NCI-H774 (cell line): ENCODE data around the gene CMSS1.

Experiments
- DNase-seq: peaks from one replicate; lab custom pipeline; 2025; lab: John Stamatoyannopoulos, UW

Gene CMSS1

GRCh38 chr3:99960123-99960878 is 142.6 kb downstream of the CMSS1 start:
- DNase-seq: no peak

GRCh38 chr3:99960941-99961340 is 143.3 kb downstream of the CMSS1 start:
- DNase-seq: no peak

DNA sequence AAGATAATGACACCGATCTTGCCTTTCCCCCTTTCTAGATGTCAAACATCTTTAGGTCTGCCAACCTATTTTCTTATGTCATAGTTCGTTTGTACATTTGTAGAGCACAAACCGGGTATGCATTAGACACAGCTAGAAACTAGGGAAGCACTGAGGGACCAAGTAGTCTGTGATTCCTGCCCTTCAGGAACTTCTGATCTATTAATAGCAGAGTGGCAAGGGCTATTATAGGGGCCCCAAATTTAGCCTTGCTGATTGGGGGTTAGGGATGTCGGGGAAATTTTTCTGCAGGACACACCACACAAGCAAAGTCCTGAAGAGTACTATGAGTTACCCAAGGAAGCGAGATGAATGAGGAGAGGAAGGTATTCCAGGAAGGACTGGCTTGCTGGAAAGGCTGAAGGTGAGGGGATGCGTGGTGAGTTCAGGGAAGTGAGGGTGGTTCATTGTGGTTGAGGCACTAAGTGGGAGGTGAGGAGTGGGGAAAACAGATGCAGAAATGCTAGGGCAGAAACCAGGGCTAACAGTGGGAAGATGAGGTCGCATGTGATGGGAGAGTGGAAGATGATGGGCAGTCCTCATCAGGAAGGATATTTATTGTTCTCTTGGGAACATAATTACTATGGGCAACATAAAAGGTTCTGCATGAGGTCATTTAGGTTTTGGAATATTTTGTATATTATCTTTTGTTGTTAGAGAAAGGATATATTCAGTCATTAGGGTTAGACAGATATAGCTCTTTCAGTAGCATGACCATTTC is 144.3 kb downstream of the CMSS1 start:
- DNase-seq: no peak

DNA sequence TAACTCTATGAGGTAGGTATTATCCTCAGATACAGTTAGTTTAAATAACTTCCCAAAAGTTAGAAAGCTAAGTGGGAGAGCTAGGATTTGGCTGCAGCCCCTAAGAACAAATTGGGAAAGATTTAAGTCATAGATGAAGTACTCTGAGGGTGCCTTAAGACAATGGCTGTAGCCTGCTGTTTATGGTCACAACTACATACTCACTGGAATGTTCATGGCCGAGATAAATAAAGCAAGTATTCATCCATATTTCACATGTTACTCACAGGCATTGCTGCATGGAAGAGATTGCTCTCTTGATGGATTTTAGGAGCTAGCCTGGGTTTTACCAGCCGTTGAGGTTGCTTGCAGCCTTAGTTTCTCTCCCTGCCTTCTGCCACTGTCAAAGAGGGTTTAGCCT is 145.0 kb downstream of the CMSS1 start:
- no peak for DNase-seq

DNA sequence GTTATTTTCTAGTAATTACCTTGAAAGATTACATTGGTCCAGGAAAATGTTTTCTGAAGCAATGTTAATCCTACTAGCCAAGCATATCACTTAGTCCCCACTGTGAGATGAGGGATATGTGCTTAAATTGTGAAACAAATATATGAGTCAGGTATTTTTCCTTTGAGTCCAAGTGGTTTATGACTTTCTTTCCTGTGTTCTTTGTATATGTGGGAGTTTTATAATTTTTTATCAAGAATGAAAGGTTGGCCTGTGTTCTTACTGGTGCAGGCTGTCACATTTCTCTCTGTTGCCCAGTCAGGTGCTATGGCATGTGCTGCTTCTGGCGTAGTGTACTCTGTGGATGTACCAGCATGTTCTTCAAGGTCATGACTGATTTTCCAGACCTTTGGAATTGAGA is 147.4 kb downstream of the CMSS1 start:
- no peak for DNase-seq

DNA sequence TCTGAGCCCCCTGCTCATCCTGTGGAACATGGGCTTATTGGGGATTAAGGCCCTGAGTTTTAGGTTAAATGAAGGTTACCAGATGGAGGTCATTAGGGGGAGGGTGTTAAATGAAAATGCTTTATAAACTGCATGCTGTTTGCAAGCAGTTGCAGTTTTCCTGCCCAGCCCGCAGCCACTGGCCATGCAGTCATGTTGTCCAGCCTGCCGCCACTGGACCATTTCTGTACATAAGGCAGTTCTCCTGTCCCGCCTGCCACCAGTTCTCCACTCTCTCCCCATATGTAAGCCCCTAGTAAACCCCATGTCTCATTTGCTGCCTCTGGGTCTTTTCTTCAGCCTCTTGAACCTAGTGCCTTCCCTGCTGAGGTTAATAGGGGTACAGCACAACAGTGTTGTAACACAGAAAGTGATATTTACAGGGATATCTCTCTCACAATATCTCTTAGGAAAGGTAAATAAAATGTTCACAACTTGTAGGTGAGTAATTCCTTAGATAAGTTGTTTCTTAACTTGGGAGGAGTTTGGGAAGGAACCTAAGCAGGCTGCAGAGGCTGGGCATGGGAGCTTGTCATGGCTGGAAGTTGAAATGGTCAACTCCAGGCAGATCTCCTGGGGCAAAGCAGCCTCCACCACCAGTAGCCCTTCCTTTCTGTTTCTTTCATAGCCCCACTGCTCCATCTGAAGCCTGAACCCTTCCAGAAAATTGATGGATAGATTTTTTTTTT is 148.2 kb downstream of the CMSS1 start:
- no peak for DNase-seq

DNA sequence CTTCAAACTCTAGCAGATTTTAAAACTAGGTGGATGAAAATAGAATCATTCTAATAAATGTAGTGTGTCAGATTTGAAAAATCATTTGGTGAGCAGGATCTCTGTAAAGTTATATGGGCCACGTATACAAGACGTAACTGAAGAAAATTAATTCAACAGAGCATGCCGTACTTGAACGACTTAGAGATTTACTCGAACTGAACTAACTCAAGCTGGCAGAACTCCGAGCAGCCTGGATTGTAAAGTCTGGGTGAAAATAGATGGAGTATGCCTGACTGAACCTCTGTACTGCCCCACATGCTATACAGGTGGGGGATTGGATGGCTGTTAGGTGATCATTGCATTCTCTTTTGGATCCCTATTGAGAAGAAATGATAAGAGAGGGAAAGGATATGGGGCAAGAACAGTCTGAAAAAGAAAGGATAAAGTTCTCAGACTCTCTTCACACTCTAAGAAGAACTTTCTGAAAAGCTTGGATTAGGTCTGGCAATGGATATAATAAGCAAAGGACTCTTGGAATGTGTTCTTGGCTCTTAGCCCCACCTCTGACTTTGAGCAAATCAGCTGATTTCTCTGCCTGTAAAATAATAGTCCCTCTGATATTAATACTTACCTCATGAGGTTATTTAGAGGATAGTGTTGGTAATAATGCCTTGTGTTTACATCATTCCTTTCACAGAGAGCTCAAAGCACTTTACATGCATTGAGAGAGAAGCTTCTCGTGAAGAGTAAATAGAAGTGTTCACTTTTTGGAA is 149.2 kb downstream of the CMSS1 start:
- no peak for DNase-seq

- DNase-seq: no peak
Observed at GRCh38 chr3:99967796-99968195, 150.1 kb downstream of the CMSS1 start.

DNA sequence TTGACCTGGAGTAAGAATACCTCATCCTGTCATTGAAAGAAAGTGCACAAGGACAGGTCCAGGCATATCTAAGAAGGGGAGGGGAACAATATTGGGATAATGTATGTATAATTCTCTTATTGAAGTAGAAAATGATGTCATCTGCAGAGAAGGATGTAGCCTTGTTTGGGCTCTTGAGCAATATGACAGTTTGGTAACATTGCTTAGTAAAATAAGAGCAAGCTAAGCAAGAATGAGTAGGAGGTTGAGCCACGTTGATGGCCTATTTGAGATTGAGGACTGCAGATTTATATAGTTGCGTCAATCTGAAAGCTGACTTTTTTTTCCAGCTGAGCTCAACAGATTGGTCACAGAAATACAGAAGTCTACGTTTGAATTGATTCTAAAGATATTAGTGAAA is 151.5 kb downstream of the CMSS1 start:
- no peak for DNase-seq

DNA sequence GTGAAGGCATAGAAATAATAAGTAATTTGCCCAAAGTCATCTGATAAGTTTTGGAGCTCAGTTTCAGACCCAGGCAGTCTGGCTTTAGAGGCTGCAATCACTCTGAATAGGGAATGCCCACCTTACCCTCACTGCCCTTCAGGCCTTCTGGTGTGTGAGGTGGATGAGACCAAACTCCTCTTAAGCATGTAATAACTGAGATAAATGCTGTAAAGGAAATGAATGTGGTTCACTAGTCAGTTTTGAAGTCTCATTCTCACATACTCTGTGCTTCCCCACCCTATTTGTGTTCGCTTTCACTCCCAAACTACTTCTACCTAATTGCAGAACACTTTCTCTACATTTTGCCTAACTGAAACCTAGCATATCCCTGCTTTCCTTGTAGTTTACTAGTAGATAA is 152.5 kb downstream of the CMSS1 start:
- no peak for DNase-seq

GRCh38 chr3:99971761-99972160 is 154.1 kb downstream of the CMSS1 start:
- DNase-seq: no peak

GRCh38 chr3:99972380-99973104 is 154.9 kb downstream of the CMSS1 start:
- no peak for DNase-seq

GRCh38 chr3:99974989-99975388 is 157.3 kb downstream of the CMSS1 start:
- no peak for DNase-seq

DNA sequence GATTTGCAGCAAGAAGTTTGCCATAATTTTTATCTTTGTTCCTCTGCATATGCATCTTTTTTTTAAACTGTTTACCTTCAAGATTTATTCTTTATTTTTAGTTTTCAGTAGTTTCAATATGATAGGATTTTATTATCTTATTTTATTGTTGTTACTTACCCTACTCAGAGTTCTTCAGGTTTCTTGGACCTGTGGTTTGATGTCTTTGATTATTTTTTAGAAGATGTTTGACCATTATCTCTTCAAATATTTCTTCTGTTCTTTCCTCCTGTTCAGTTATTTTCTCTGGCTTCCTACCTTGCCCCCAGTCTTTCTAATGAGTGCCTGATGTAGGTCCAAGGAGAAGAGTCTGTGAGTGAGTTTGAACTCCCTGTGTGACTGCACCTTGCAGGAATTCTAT is 158.9 kb downstream of the CMSS1 start:
- no peak for DNase-seq

DNA sequence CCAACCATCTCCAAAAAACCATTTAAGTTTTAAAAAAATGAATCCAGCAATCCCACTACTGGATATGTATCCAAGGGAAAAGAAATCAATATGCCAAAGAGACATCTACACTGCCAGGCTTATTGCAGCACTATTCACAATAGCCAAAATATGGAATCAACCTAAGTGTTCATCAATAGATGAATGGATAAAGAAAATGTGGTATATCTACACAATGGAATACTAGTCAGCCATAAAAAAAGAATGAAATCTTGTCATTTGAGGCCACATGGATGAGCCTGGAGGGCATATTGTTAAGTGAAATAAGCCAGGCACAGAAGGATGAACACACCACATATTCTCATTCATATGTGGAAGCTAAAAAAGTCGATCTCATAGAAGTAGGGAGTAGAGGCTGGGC is 160.6 kb downstream of the CMSS1 start:
- DNase-seq: no peak

DNA sequence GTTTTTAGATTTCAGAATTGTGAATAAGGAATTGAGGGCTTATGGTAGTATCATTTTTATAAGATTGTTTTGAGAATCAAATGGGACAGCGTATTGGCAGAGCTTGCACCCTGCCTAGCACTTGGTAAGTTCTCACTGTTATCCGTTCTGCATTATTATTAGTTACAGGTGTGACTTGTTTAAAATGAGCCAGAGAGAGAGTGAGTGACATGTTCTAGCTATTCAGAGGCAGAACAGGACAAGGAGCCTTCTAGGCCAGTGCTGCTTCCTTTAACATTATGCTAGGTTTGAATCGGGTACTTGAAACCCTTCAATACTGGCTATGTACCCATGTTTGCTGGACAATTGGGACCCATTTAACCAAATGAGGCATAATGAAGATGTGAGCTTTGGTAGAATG is 162.9 kb downstream of the CMSS1 start:
- no peak for DNase-seq

GRCh38 chr3:99981138-99981537 is 163.5 kb downstream of the CMSS1 start:
- no peak for DNase-seq

GRCh38 chr3:99982650-99983049 is 165.0 kb downstream of the CMSS1 start:
- no peak for DNase-seq

DNA sequence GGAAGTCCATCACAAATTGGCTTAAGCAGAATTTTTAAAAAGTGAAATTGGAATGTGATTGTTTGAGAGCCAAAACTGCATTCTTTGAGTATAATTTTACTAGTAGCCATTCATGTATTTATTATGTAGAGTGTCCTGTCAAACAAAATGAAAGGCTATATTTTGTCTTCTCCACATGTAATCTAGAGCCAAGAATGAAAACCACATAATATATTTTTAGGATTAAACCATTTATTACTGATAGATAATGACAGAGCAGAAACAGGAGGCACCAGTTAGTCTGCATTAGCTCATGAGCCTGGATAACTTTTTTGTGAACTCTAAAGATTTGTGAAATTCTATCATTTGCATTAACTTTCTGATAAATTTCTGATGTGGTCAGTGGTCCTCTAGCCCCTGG is 166.5 kb downstream of the CMSS1 start:
- DNase-seq: no peak

GRCh38 chr3:99984668-99985067 is 167.0 kb downstream of the CMSS1 start:
- DNase-seq: no peak

DNA sequence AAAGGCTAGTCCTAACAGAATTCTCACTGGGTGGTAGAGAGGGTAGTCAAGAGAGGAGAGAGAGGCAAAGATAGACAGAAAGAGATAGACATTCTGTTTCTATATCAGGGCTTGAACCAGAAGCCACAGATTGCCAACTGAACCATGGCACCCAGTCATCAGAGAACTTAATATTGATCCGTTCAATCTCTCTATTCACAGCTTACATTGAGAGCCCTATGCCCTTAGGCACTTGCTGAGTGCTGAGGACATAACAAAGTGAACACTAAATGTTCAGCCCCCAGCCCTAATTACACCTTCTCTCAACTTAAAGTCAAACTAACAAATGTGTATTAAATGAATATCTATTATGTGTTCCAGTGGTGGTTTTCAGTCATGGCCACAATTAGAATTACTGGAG is 172.5 kb downstream of the CMSS1 start:
- no peak for DNase-seq

- no peak for DNase-seq
Observed at GRCh38 chr3:99997293-99997692, 179.6 kb downstream of the CMSS1 start.
